Measurements from ENCODE around the gene SATL1.

GRCh38 chrX:85113746-85114145, 129.8 kb downstream of the SATL1 start:
- TF ChIP-seq CTCF (IDR thresholded peaks at IDR 0.05) (no peak), POLR2A (IDR thresholded peaks at IDR 0.05) (no peak), POLR2AphosphoS5 (IDR thresholded peaks at IDR 0.05) (no peak), EP300 (IDR thresholded peaks at IDR 0.05) (no peak)
